HG03442 (cell line): ENCODE measurements around the gene ETFA.
A peak's percentile ranks its signal among the peaks of the same experiment; 100 is the strongest.

Source experiments
- ATAC-seq: cut with Tn5 transposase; IDR thresholded peaks from one replicate; pipeline ENCODE4 v1.9.1; 2021; ENCODE audit warnings: mild to moderate bottlenecking, moderate library complexity; ENCODE audit not compliant: unreplicated experiment

The ETFA gene

GRCh38 chr15:76311100-76311953 lies at the start of gene ETFA:
ETFA (minus strand) TSS chr15:76311469; CDS start chr15:76311388, 81 bp downstream.
- peak; percentile 98 for ATAC-seq

- ATAC-seq = no peak
Measured at GRCh38 chr15:76360416-76360815, 49.1 kb upstream of the ETFA start.

GRCh38 chr15:76359152-76359551 lies 47.9 kb upstream of the ETFA start:
- ATAC-seq = no peak

- no peak for ATAC-seq
Measured at GRCh38 chr15:76358453-76358852, 47.2 kb upstream of the ETFA start.

GRCh38 chr15:76354823-76355440 lies 43.7 kb upstream of the ETFA start:
- ATAC-seq = no peak

- no peak for ATAC-seq
Measured at GRCh38 chr15:76353903-76354302, 42.6 kb upstream of the ETFA start.

- ATAC-seq = no peak
Measured at GRCh38 chr15:76353023-76353577, 41.8 kb upstream of the ETFA start.

- ATAC-seq = no peak
Measured at GRCh38 chr15:76349301-76350070, 38.2 kb upstream of the ETFA start.

- no peak for ATAC-seq
Measured at GRCh38 chr15:76347482-76348055, 36.3 kb upstream of the ETFA start.

GRCh38 chr15:76346669-76347481 lies 35.6 kb upstream of the ETFA start:
- no peak for ATAC-seq

- ATAC-seq = no peak
Measured at GRCh38 chr15:76345880-76346668, 34.8 kb upstream of the ETFA start.

- no peak for ATAC-seq
Measured at GRCh38 chr15:76345583-76345879, 34.3 kb upstream of the ETFA start.

- no peak for ATAC-seq
Measured at GRCh38 chr15:76344893-76345582, 33.8 kb upstream of the ETFA start.

GRCh38 chr15:76343313-76343996 lies 32.2 kb upstream of the ETFA start:
- no peak for ATAC-seq

- no peak for ATAC-seq
Measured at GRCh38 chr15:76342382-76343201, 31.3 kb upstream of the ETFA start.

- no peak for ATAC-seq
Measured at GRCh38 chr15:76342058-76342381, 30.8 kb upstream of the ETFA start.

GRCh38 chr15:76341366-76342057 lies 30.2 kb upstream of the ETFA start:
- ATAC-seq = no peak
